GM12875 (cell line): Measurements from ENCODE around the gene RXRA.

Source experiments
- H3K4me3 ChIP-seq: one replicate; pipeline ENCODE4 v1.5.1; 2011; ENCODE audit warnings: low read depth, low read length, control low read depth
- CTCF ChIP-seq: IDR thresholded peaks from 2 replicates; pipeline ENCODE4 v1.5.1; 2011; ENCODE audit warnings: low read depth, mild to moderate bottlenecking, control low read depth, inconsistent platforms, low read length, moderate library complexity, borderline replicate concordance; ENCODE audit not compliant: insufficient read depth

The RXRA gene

DNA sequence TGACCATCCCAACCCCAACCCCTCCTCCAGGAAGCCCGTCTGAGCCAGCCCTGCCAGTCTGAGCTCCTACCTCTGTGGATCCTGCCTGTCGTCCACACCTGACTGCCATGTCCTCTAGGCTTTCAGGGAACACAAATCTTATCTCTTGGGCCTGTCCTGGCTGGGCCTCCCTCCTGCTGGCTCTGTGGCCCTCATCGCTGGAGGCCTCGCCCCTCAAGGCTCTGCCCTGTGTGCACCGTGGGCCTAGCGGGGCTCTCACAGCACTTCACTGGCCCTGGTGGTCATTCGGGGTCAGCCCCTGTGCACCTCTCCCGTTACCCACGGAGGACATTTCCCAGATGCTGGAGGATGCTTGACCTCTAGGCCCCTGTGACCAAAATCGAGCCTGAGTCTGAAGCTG is 133.3 kb downstream of the RXRA start:
- TF ChIP-seq CTCF, result no peak
- H3K4me3 ChIP-seq, result no peak overlapping the region

GRCh38 chr9:134460206-134460605 is 134.0 kb downstream of the RXRA start:
- no peak for TF ChIP-seq CTCF
- no peak overlapping the region for H3K4me3 ChIP-seq

DNA sequence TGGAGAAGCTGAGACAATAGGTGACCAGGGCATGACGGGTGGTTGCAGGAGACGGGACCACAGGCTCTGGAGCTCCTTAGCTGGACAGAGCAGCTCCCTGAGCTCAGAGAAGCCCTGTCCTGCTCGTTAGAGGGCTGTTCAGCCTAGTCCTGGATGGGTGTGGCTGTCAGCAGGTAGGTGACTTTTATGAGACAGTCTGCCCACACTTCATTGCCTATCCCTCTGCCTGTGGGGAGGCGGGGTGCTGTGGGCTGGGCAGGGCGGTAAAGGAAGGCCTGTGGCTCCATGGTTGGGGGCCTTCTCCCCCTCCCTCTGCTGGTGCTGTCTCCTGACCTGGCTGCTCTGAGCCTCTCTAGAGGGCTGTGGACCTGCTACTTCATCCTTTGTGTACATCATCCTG is 134.6 kb downstream of the RXRA start:
- no peak for TF ChIP-seq CTCF

DNA sequence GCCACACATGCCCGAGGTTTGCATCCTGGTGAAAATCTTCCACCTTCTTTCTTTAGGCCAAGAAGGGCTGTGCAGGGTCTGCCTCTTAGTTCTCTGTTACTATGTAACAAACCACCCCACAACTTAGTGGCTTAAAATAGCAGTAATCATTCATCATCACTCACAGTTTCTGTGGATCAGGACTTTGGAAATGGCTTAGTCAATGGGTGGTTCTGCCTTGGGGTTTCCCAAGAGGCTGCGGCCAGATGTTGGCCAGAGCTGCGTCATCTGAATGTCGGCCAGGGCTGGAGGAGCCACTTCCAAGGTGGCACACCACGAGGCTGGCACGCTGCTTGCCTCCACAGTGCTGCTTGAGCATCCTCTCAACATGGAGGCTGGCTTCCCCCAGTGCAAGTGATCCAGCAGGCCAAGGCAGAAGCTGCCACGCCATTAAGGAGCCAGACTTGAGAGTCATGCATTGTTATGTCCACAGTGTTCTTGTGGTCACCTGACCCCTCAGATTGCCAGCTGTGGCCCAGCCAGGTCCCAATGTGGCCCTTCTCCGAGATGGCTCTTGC is 135.2 kb downstream of the RXRA start:
- no peak for TF ChIP-seq CTCF
- no peak overlapping the region for H3K4me3 ChIP-seq

More for the DNA sequence above, 134.6 kb downstream of the RXRA start:
- H3K4me3 ChIP-seq, result no peak overlapping the region

DNA sequence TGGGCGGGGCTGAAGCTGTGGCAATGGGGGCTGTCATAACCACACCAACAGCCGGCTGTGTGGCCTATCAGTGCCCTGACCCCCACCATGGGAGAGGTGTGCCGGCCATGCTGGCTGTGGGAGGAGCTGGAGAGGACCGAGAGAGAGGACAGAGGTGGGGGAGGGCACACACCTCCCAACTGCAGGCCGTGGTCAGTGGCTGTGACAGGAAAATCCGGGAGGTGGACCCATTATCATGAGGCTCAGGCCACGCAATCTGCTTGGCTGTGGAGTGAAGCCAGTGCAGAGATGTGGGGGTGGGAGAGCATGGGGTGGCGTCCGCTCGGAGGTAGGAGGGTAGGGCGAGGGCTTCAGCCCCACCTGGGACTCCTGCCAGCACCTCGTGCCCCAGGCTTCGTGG is 136.1 kb downstream of the RXRA start:
- TF ChIP-seq CTCF, result no peak
- H3K4me3 ChIP-seq, result no peak overlapping the region

- H3K4me3 ChIP-seq, result no peak overlapping the region
- no peak for TF ChIP-seq CTCF
These were observed 137.0 kb downstream of the RXRA start for GRCh38 chr9:134463280-134463679.

- H3K4me3 ChIP-seq, result no peak overlapping the region
- TF ChIP-seq CTCF, result no peak
These were observed 140.8 kb downstream of the RXRA start for GRCh38 chr9:134466869-134467616.
